ENCODE results near the gene GPC5.

GRCh38 chr13:92158346-92158745, 759.9 kb downstream of the GPC5 start:
- TF ChIP-seq, protein P1, sequence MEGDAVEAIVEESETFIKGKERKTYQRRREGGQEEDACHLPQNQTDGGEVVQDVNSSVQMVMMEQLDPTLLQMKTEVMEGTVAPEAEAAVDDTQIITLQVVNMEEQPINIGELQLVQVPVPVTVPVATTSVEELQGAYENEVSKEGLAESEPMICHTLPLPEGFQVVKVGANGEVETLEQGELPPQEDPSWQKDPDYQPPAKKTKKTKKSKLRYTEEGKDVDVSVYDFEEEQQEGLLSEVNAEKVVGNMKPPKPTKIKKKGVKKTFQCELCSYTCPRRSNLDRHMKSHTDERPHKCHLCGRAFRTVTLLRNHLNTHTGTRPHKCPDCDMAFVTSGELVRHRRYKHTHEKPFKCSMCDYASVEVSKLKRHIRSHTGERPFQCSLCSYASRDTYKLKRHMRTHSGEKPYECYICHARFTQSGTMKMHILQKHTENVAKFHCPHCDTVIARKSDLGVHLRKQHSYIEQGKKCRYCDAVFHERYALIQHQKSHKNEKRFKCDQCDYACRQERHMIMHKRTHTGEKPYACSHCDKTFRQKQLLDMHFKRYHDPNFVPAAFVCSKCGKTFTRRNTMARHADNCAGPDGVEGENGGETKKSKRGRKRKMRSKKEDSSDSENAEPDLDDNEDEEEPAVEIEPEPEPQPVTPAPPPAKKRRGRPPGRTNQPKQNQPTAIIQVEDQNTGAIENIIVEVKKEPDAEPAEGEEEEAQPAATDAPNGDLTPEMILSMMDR (IDR thresholded peaks at IDR 0.05; ENCODE audit: extremely low read depth in 1 of 2, insufficient read depth in 1 of 2, low read depth in 1 of 2, low read length in 2 of 2): no peak
- TF ChIP-seq POLR2A (IDR thresholded peaks at IDR 0.05; ENCODE audit: low read depth, low read length) (no peak), MAX (IDR thresholded peaks at IDR 0.05; ENCODE audit: insufficient read depth, insufficient read length) (no peak), EZH2 (IDR thresholded peaks at IDR 0.05; ENCODE audit: borderline replicate concordance, low read depth, low read length, severe bottlenecking) (no peak), MYC (IDR thresholded peaks at IDR 0.05; ENCODE audit: low read depth, low read length) (no peak)

All from endothelial cell of umbilical vein (primary cell).